Measurements from ENCODE around the gene NCKAP5L. TPM values are rescaled to one million over a fixed set of nuclear protein-coding genes. Genes with fewer than 3 reads are reported as not detected.

NCKAP5L gene
- total and polyA plus RNA-seq, 2 of the 8 experiments (the other 6 are each of a cell fraction or from before 2014, with no cell fraction given): 9.4 to 27.9 TPM

DNA sequence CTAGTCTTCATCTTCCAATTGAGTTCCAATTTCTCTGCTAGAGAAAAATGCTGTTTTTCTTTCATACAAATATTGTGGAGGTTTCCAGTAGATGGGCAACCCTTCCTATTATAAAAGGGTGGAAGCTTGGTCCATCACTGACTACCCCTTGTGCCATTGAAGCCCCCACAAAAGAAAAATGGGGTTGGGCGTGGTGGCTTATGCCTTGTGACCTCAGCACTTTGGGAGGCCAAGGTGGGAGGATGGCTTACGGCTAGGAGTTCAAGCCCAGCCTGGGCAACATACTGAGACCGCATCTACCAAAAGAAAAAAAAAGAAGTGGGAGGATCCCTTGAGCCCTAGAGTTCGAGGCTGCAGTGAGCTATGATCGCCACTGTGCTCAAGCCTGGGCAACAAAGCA lies 22.8 kb downstream of the NCKAP5L start (continued):
- TF ChIP-seq SIN3A (conservative IDR thresholded peaks at IDR 0.05 in 1 of 2, IDR thresholded peaks at IDR 0.05 in 1 of 2; ENCODE audit: low read depth in 1 of 2, low read length in 2 of 2): no peak
- no peak for TF ChIP-seq GABPA (IDR thresholded peaks at IDR 0.05; ENCODE audit: borderline replicate concordance, insufficient read depth, low read length)
- no peak for TF ChIP-seq JUND (IDR thresholded peaks at IDR 0.05; ENCODE audit: low read length)
- TF ChIP-seq SP1 (IDR thresholded peaks at IDR 0.05; ENCODE audit: low read depth, low read length): no peak
- TF ChIP-seq CBX8 (IDR thresholded peaks at IDR 0.05; ENCODE audit: borderline replicate concordance, low read depth, low read length): no peak

Measured in H1 (cell line).